GM15510 (cell line): ENCODE data around the gene RPN2.

ENCODE experiments used
- POLR2A ChIP-seq: IDR thresholded peaks from 3 replicates; pipeline ENCODE4 v1.6.1; 2011; ENCODE audit warnings: borderline replicate concordance; ENCODE audit not compliant: insufficient read length; ENCODE audit errors: extremely low read depth

The RPN2 gene

GRCh38 chr20:37198932-37199660 lies 20.0 kb downstream of the RPN2 start:
- no peak for TF ChIP-seq POLR2A

- no peak for TF ChIP-seq POLR2A
Measured at GRCh38 chr20:37200376-37200775, 21.2 kb downstream of the RPN2 start.

GRCh38 chr20:37200926-37201826 lies 22.0 kb downstream of the RPN2 start:
- TF ChIP-seq POLR2A, result no peak

GRCh38 chr20:37201827-37202162 lies 22.7 kb downstream of the RPN2 start:
- TF ChIP-seq POLR2A, result no peak

- no peak for TF ChIP-seq POLR2A
Measured at GRCh38 chr20:37202267-37202943, 23.3 kb downstream of the RPN2 start.

- no peak for TF ChIP-seq POLR2A
Measured at GRCh38 chr20:37204056-37204455, 24.9 kb downstream of the RPN2 start.

- no peak for TF ChIP-seq POLR2A
Measured at GRCh38 chr20:37205130-37205529, 26.0 kb downstream of the RPN2 start.

- no peak for TF ChIP-seq POLR2A
Measured at GRCh38 chr20:37205794-37206193, 26.7 kb downstream of the RPN2 start.

- no peak for TF ChIP-seq POLR2A
Measured at GRCh38 chr20:37207171-37207570, 28.0 kb downstream of the RPN2 start.

- TF ChIP-seq POLR2A, result no peak
Measured at GRCh38 chr20:37209193-37209592, 30.1 kb downstream of the RPN2 start.

- no peak for TF ChIP-seq POLR2A
Measured at GRCh38 chr20:37209661-37210314, 30.7 kb downstream of the RPN2 start.

GRCh38 chr20:37218441-37218840 lies 39.3 kb downstream of the RPN2 start:
- no peak for TF ChIP-seq POLR2A

- TF ChIP-seq POLR2A, result no peak
Measured at GRCh38 chr20:37218976-37219375, 39.8 kb downstream of the RPN2 start.

- no peak for TF ChIP-seq POLR2A
Measured at GRCh38 chr20:37219751-37220668, 40.9 kb downstream of the RPN2 start.
